SK-N-SH (cell line): ENCODE results near the gene CPAMD8.

Experiments used
- CHD2 ChIP-seq: fragments of 150-350 bp; IDR thresholded peaks from 2 replicates; pipeline ENCODE4 v1.6.1; 2018; ENCODE audit warnings: low read length; ENCODE audit not compliant: partially characterized antibody
- EP300 ChIP-seq, 2 experiments: IDR thresholded peaks; 2 replicates each; pipeline versions ENCODE4 v1.4.0 to v1.6.1; 2012; ENCODE audit warnings: borderline replicate concordance in 1 of 2, low read depth in 1 of 2, low read length in 1 of 2
- EZH2phosphoT487 ChIP-seq: fragments of 200-600 bp; sonication (generic); IDR thresholded peaks from 2 replicates; pipeline ENCODE4 v1.6.1; 2017; ENCODE audit warnings: low read depth, mixed run types, mild to moderate bottlenecking, antibody characterized with exemption, moderate library complexity, borderline replicate concordance
- GABPA ChIP-seq: IDR thresholded peaks from 2 replicates; pipeline ENCODE4 v1.4.0; 2012; ENCODE audit warnings: low read depth, mild to moderate bottlenecking
- RXRA ChIP-seq: IDR thresholded peaks from 2 replicates; pipeline ENCODE4 v1.4.0; 2012; ENCODE audit warnings: low read depth, mild to moderate bottlenecking, borderline replicate concordance
- SMC3 ChIP-seq: IDR thresholded peaks from 2 replicates; pipeline ENCODE4 v1.6.1; 2012; ENCODE audit warnings: low read depth, low read length, improper control_type of control experiment
- TF ChIP-seq, protein P1 (sequence below): fragments of 200-600 bp; sonication (generic); IDR thresholded peaks from 2 replicates; pipeline ENCODE4 v1.6.1; 2017; ENCODE audit warnings: antibody characterized with exemption, mild to moderate bottlenecking, moderate library complexity

DNA sequence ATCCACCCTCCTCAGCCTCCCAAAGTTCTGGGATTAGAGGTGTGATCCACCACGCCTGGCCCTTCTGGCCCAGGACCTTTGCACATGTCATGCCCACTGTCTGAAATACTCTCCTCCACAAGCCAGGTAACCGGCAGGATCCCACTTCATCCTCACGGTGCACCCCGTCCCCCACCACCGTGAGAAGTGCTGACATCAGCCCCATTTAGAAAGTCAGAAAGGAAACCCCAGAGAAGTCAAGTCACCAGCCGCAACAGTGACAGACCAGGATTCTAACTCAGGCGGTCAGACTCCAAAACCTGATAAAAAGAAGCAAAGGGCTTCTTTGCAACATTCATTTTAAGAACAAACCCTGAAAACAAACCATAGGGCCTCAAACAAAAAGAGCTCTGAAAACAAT is 3.9 kb downstream of the CPAMD8 start:
- TF ChIP-seq GABPA (no peak), EZH2phosphoT487 (no peak), EP300 (IDR thresholded peaks at IDR 0.05; ENCODE audit: borderline replicate concordance in 1 of 2, low read depth in 1 of 2, low read length in 1 of 2) (no peak), RXRA (no peak), SMC3 (no peak), CHD2 (no peak)
- TF ChIP-seq, protein P1, sequence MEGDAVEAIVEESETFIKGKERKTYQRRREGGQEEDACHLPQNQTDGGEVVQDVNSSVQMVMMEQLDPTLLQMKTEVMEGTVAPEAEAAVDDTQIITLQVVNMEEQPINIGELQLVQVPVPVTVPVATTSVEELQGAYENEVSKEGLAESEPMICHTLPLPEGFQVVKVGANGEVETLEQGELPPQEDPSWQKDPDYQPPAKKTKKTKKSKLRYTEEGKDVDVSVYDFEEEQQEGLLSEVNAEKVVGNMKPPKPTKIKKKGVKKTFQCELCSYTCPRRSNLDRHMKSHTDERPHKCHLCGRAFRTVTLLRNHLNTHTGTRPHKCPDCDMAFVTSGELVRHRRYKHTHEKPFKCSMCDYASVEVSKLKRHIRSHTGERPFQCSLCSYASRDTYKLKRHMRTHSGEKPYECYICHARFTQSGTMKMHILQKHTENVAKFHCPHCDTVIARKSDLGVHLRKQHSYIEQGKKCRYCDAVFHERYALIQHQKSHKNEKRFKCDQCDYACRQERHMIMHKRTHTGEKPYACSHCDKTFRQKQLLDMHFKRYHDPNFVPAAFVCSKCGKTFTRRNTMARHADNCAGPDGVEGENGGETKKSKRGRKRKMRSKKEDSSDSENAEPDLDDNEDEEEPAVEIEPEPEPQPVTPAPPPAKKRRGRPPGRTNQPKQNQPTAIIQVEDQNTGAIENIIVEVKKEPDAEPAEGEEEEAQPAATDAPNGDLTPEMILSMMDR = no peak
